Suppressor macrophage treated with lipopolysaccharide for 1 hour (primary cell): ENCODE data around the gene MAP3K19.
"Not testable (repeated sequence)": the region's sequence is repeated elsewhere in the genome, so short reads cannot be mapped to it uniquely, and the experiment has no call there.

Experiments used
- DNase-seq, 3 donors: peaks; one replicate each; pipeline ENCODE4 v3.0.0-alpha.2; 2020 to 2022

Gene MAP3K19

GRCh38 chr2:135047300-135047699 lies at the start of gene MAP3K19:
MAP3K19 (minus strand) TSS chr2:135047447; CDS start chr2:135024647, 22,800 bp downstream.
- no peak for DNase-seq

- DNase-seq = no peak
These were observed 49.6 kb upstream of the MAP3K19 start for GRCh38 chr2:135096665-135097446.

- DNase-seq = no peak
These were observed 48.3 kb upstream of the MAP3K19 start for GRCh38 chr2:135095591-135095990.

GRCh38 chr2:135094508-135094907 lies 47.3 kb upstream of the MAP3K19 start:
- no peak for DNase-seq

- no peak for DNase-seq
These were observed 46.6 kb upstream of the MAP3K19 start for GRCh38 chr2:135093670-135094330.

GRCh38 chr2:135093193-135093592 lies 45.9 kb upstream of the MAP3K19 start:
- no peak for DNase-seq

- DNase-seq = no peak
These were observed 44.4 kb upstream of the MAP3K19 start for GRCh38 chr2:135091681-135092080.

GRCh38 chr2:135089597-135089996 lies 42.4 kb upstream of the MAP3K19 start:
- DNase-seq = not testable (repeated sequence)

- peak in 2 of 3 donors; percentile 32 to 37 for DNase-seq
These were observed 39.0 kb upstream of the MAP3K19 start for GRCh38 chr2:135086222-135086621.

GRCh38 chr2:135078417-135078816 lies 31.2 kb upstream of the MAP3K19 start:
- DNase-seq = no peak

- DNase-seq = no peak
These were observed 29.3 kb upstream of the MAP3K19 start for GRCh38 chr2:135076556-135076955.

GRCh38 chr2:135074216-135074615 lies 27.0 kb upstream of the MAP3K19 start:
- DNase-seq = no peak

- no peak for DNase-seq
These were observed 25.1 kb upstream of the MAP3K19 start for GRCh38 chr2:135072125-135072997.

- DNase-seq = peak in 2 of 3 donors; percentile 42 to 53
These were observed 19.5 kb upstream of the MAP3K19 start for GRCh38 chr2:135066710-135067109.

- no peak for DNase-seq
These were observed 16.9 kb upstream of the MAP3K19 start for GRCh38 chr2:135064149-135064548.

- DNase-seq = no peak
These were observed 16.0 kb upstream of the MAP3K19 start for GRCh38 chr2:135063210-135063609.

GRCh38 chr2:135059577-135059976 lies 12.3 kb upstream of the MAP3K19 start:
- no peak for DNase-seq

GRCh38 chr2:135056790-135057189 lies 9.5 kb upstream of the MAP3K19 start:
- DNase-seq = no peak

- no peak for DNase-seq
These were observed 8.0 kb upstream of the MAP3K19 start for GRCh38 chr2:135055182-135055786.

GRCh38 chr2:135052997-135053474 lies 5.8 kb upstream of the MAP3K19 start:
- no peak for DNase-seq

- DNase-seq = peak; percentile 95
These were observed 5.0 kb upstream of the MAP3K19 start, which contains the start of gene RAB3GAP1 for GRCh38 chr2:135052042-135052876. RAB3GAP1 (plus strand) TSS chr2:135052292; CDS start chr2:135052308, 16 bp downstream.

GRCh38 chr2:135050684-135051083 lies 3.4 kb upstream of the MAP3K19 start:
- no peak for DNase-seq
